Dermis microvascular lymphatic vessel endothelial cell (primary cell): Measurements from ENCODE around the gene XPC. TPM values are rescaled to one million over a fixed set of nuclear protein-coding genes. Genes with fewer than 3 reads are reported as not detected.

ENCODE experiments used
- DNase-seq, 2 donors: peaks; one replicate each; pipeline versions ENCODE4 v3.0.0 to v3.0.0-alpha.2; 2010; ENCODE audit warnings: low read depth in 2 of 2
- total RNA-seq: library from RNA; depleted of rRNA; stranded (reverse); fragments of >200 nt; gene quantifications from 2 replicates; pipeline ENCODE4 v1.2.1, GENCODE V29; 2014

XPC gene
- total RNA-seq, 1 donor from 2014 or later: 29.1 TPM

- peak in 1 of 2 donors; percentile 17 for DNase-seq
These were observed 30.1 kb downstream of the XPC start for GRCh38 chr3:14148041-14148985.

- DNase-seq: no peak
These were observed 30.8 kb downstream of the XPC start for GRCh38 chr3:14147617-14148016.

- DNase-seq: no peak
These were observed 31.4 kb downstream of the XPC start for GRCh38 chr3:14147066-14147435.

- no peak for DNase-seq
These were observed 31.9 kb downstream of the XPC start for GRCh38 chr3:14146381-14147065.

- no peak for DNase-seq
These were observed 32.6 kb downstream of the XPC start for GRCh38 chr3:14145670-14146380.

- DNase-seq: peak in 1 of 2 donors; percentile 50
These were observed 33.2 kb downstream of the XPC start for GRCh38 chr3:14145236-14145635.

- DNase-seq: peak; percentile 95 to 99
These were observed 33.9 kb downstream of the XPC start for GRCh38 chr3:14144423-14145075.

- DNase-seq: peak; percentile 83 to 90
These were observed 34.9 kb downstream of the XPC start for GRCh38 chr3:14143271-14144225.

- no peak for DNase-seq
These were observed 35.7 kb downstream of the XPC start for GRCh38 chr3:14142567-14143270.

GRCh38 chr3:14141602-14142341 lies 36.6 kb downstream of the XPC start:
- peak in 1 of 2 donors; percentile 60 for DNase-seq

GRCh38 chr3:14141144-14141543 lies 37.3 kb downstream of the XPC start:
- no peak for DNase-seq

- no peak for DNase-seq
These were observed 37.7 kb downstream of the XPC start for GRCh38 chr3:14140668-14141067.

- DNase-seq: no peak
These were observed 38.6 kb downstream of the XPC start for GRCh38 chr3:14139771-14140170.

- no peak for DNase-seq
These were observed 39.3 kb downstream of the XPC start for GRCh38 chr3:14138878-14139655.

GRCh38 chr3:14138109-14138877 lies 40.1 kb downstream of the XPC start:
- no peak for DNase-seq

- DNase-seq: no peak
These were observed 41.0 kb downstream of the XPC start for GRCh38 chr3:14137445-14137844.

GRCh38 chr3:14137004-14137403 lies 41.4 kb downstream of the XPC start:
- DNase-seq: no peak
